HG03457 (cell line): ENCODE results near the gene ADIG.
"Not testable (repeated sequence)": the region's sequence is repeated elsewhere in the genome, so short reads cannot be mapped to it uniquely, and the experiment has no call there.

ENCODE experiments used
- ATAC-seq: cut with Tn5 transposase; IDR thresholded peaks from one replicate; pipeline ENCODE4 v1.9.1; 2021; ENCODE audit warnings: moderate number of reproducible peaks; ENCODE audit not compliant: unreplicated experiment

The ADIG gene

GRCh38 chr20:38569747-38570525 is 11.1 kb upstream of the ADIG start:
- no peak for ATAC-seq

GRCh38 chr20:38573413-38573812 is 7.6 kb upstream of the ADIG start:
- ATAC-seq = no peak

GRCh38 chr20:38579219-38579910 is 1.6 kb upstream of the ADIG start:
- no peak for ATAC-seq

GRCh38 chr20:38579921-38580320 is 1.1 kb upstream of the ADIG start:
- ATAC-seq = no peak

- ATAC-seq = no peak
Observed at GRCh38 chr20:38581830-38582358, 897 bp downstream of the ADIG start.

- ATAC-seq = no peak
Observed at GRCh38 chr20:38583306-38583705, 2.3 kb downstream of the ADIG start.

- no peak for ATAC-seq
Observed at GRCh38 chr20:38584099-38584763, 3.2 kb downstream of the ADIG start.

GRCh38 chr20:38585404-38586180 is 4.6 kb downstream of the ADIG start:
- ATAC-seq = no peak

GRCh38 chr20:38586181-38586525 is 5.2 kb downstream of the ADIG start:
- ATAC-seq = no peak

GRCh38 chr20:38588303-38588702 is 7.3 kb downstream of the ADIG start:
- no peak for ATAC-seq

GRCh38 chr20:38589351-38589750 is 8.4 kb downstream of the ADIG start:
- no peak for ATAC-seq

- no peak for ATAC-seq
Observed at GRCh38 chr20:38589967-38590675, 9.1 kb downstream of the ADIG start.

- ATAC-seq = no peak
Observed at GRCh38 chr20:38590676-38591473, 9.9 kb downstream of the ADIG start.

GRCh38 chr20:38591474-38592410 is 10.7 kb downstream of the ADIG start:
- ATAC-seq = no peak

GRCh38 chr20:38592411-38592790 is 11.4 kb downstream of the ADIG start:
- not testable (repeated sequence) for ATAC-seq

- not testable (repeated sequence) for ATAC-seq
Observed at GRCh38 chr20:38594281-38594680, 13.3 kb downstream of the ADIG start.

- ATAC-seq = not testable (repeated sequence)
Observed at GRCh38 chr20:38595886-38596285, 14.9 kb downstream of the ADIG start.

- no peak for ATAC-seq
Observed at GRCh38 chr20:38599410-38599882, 18.4 kb downstream of the ADIG start.
